ENCODE data around the gene PCYOX1L.

Gene PCYOX1L

GRCh38 chr5:149337736-149338135, 20.1 kb upstream of the PCYOX1L start:
- DNase-seq (ENCODE audit: low read depth in 2 of 2), result no peak

- no peak for DNase-seq (ENCODE audit: low read depth in 2 of 2)
These were observed 19.5 kb upstream of the PCYOX1L start for GRCh38 chr5:149338364-149338763.

- DNase-seq (ENCODE audit: low read depth in 2 of 2), result no peak
These were observed 16.9 kb upstream of the PCYOX1L start for GRCh38 chr5:149340920-149341319.

- no peak for DNase-seq (ENCODE audit: low read depth in 2 of 2)
These were observed 16.0 kb upstream of the PCYOX1L start for GRCh38 chr5:149341876-149342275.

- DNase-seq (ENCODE audit: low read depth in 2 of 2), result no peak
These were observed 13.7 kb upstream of the PCYOX1L start for GRCh38 chr5:149344151-149344550.

- DNase-seq (ENCODE audit: low read depth in 2 of 2), result peak; percentile 81 to 87
These were observed 12.5 kb upstream of the PCYOX1L start, which contains the start of gene GRPEL2 for GRCh38 chr5:149345147-149345891. Gene GRPEL2, plus strand, starts transcription at chr5:149345499. Its CDS starts 41 bp downstream, at chr5:149345540.

- DNase-seq (ENCODE audit: low read depth in 2 of 2), result no peak
These were observed 12.0 kb upstream of the PCYOX1L start for GRCh38 chr5:149345892-149346222.

- no peak for DNase-seq (ENCODE audit: low read depth in 2 of 2)
These were observed 9.3 kb upstream of the PCYOX1L start for GRCh38 chr5:149348518-149348917.

GRCh38 chr5:149349382-149349781, 8.5 kb upstream of the PCYOX1L start:
- no peak for DNase-seq (ENCODE audit: low read depth in 2 of 2)

GRCh38 chr5:149352169-149352568, 5.7 kb upstream of the PCYOX1L start:
- DNase-seq (ENCODE audit: low read depth in 2 of 2), result no peak

- DNase-seq (ENCODE audit: low read depth in 2 of 2), result no peak
These were observed 3.9 kb upstream of the PCYOX1L start for GRCh38 chr5:149353911-149354310.

GRCh38 chr5:149355688-149356087, 2.2 kb upstream of the PCYOX1L start:
- DNase-seq (ENCODE audit: low read depth in 2 of 2), result no peak

GRCh38 chr5:149356391-149356790, 1.5 kb upstream of the PCYOX1L start:
- no peak for DNase-seq (ENCODE audit: low read depth in 2 of 2)

GRCh38 chr5:149358294-149358651, 427 bp downstream of the PCYOX1L start:
- peak in 1 of 2 donors; percentile 15 for DNase-seq (ENCODE audit: low read depth in 2 of 2)

- no peak for DNase-seq (ENCODE audit: low read depth in 2 of 2)
These were observed 1.1 kb downstream of the PCYOX1L start for GRCh38 chr5:149358868-149359495.

GRCh38 chr5:149360272-149360671, 2.4 kb downstream of the PCYOX1L start:
- DNase-seq (ENCODE audit: low read depth in 2 of 2), result no peak

- no peak for DNase-seq (ENCODE audit: low read depth in 2 of 2)
These were observed 4.7 kb downstream of the PCYOX1L start for GRCh38 chr5:149362541-149362940.

- DNase-seq (ENCODE audit: low read depth in 2 of 2), result no peak
These were observed 5.5 kb downstream of the PCYOX1L start for GRCh38 chr5:149363358-149363757.

- DNase-seq (ENCODE audit: low read depth in 2 of 2), result no peak
These were observed 6.1 kb downstream of the PCYOX1L start for GRCh38 chr5:149363936-149364335.

GRCh38 chr5:149364719-149365118, 6.9 kb downstream of the PCYOX1L start:
- DNase-seq (ENCODE audit: low read depth in 2 of 2), result no peak

- DNase-seq (ENCODE audit: low read depth in 2 of 2), result no peak
These were observed 7.6 kb downstream of the PCYOX1L start for GRCh38 chr5:149365418-149365817.

GRCh38 chr5:149366169-149366729, 8.4 kb downstream of the PCYOX1L start:
- no peak for DNase-seq (ENCODE audit: low read depth in 2 of 2)

GRCh38 chr5:149367249-149367971, 9.6 kb downstream of the PCYOX1L start:
- peak; percentile 27 to 56 for DNase-seq (ENCODE audit: low read depth in 2 of 2)
